Limb (tissue), 2 donors: ENCODE results near the gene SQSTM1.
A peak's percentile ranks its signal among the peaks of the same experiment; 100 is the strongest.
"Not testable (repeated sequence)": the region's sequence is repeated elsewhere in the genome, so short reads cannot be mapped to it uniquely, and the experiment has no call there.

ENCODE experiments used
- DNase-seq, 2 donors: peaks; one replicate each; pipeline ENCODE4 v3.0.0-alpha.2; 2016; ENCODE audit errors: extremely low spot score in 2 of 2

Gene SQSTM1

DNA sequence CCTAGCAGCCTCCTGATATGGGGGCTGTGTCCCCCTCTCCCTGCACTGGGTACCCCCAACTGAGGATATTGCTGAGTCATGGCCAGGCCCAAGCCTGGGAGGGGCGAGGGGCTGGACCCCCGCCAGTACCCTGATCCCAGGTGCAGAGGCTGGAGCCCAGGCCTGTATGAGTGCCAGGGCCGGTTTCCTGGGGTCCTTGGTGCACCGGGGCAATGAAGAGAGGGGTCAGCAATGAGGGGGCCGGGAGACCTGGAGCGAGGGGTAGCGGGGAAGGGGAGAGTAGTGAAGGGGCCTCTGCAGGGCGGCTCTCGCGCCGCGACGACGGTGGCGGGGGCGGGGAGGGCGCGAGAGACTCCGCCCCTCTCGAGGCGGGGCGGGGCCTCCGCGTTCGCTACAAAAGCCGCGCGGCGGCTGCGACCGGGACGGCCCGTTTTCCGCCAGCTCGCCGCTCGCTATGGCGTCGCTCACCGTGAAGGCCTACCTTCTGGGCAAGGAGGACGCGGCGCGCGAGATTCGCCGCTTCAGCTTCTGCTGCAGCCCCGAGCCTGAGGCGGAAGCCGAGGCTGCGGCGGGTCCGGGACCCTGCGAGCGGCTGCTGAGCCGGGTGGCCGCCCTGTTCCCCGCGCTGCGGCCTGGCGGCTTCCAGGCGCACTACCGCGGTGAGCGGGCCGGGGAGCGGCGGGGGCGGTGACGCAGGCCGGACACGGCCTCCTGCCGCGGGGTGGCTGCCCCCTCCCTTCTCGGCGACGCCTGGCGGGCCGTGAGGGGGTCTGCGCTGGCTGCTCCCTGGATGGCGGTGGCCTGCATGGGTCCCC is at the start of gene SQSTM1:
TSS of gene SQSTM1 (plus strand) at position 423 of the 815 bp plus-strand sequence. CDS start at position 455, 32 bp downstream.
- DNase-seq, result peak; percentile 72 to 92

DNA sequence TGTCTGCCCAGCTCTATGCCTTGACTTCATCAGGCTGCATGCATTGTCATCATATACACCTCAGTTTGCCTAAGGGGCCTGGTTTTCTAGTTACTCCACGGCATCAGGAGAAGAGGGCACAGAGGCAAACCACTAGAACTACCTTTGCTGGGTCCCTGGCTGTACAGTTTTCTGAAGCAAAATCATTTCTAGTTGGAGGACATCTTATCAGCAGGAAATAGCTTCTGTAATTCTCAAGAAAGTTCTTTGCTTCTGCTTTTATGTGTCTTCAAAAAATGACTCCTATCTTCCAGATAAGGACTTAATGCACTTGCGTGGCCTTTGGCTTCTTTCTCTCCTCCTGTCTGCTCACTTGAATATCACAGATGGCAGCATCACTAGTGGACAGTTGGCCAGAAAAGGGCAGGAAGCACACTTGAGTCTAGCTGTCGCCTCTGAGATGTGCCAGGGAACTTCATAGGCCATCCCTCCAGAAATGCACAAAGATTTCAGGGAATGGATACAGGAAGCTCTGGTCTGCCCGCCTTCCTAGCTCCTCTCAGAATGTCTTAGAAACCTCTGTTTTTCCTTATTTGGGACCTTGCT is 49.3 kb upstream of the SQSTM1 start:
- no peak for DNase-seq

DNA sequence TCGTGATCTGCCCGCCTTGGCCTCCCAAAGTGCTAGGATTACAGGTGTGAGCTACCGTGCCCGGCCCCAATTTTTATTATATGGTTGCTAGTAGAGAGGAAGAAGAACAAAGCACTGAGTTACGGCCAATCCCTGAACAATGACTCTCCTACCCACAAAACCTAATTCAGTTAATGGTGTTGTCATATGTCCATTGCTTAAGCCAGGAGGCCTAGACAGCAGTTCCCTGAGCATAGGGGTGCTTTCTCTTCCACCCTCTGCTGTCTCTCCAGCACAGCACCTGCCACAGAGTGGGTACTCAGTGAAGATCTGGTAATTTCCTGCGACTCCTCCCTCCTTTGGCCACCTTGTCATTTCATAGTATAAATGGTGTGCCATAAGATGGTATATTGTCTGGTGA is 48.4 kb upstream of the SQSTM1 start:
- DNase-seq, result no peak

DNA sequence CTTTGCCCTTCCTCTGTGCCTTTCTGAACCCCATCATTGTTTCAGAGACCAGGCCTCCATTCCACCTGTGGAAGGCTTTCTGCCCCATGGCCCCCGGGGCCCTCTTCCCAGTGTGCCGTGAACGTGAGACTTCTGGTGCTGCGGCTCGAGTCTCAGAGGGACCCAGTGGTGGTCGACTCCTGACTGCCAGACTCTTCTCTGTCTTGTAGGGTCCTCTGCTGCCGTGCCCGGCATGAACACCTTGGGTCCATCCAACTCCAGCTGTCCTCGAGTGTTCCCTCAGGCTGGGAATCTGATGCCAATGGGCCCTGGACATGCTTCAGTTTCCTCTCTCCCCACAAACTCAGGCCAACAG is 47.0 kb upstream of the SQSTM1 start:
- no peak for DNase-seq

DNA sequence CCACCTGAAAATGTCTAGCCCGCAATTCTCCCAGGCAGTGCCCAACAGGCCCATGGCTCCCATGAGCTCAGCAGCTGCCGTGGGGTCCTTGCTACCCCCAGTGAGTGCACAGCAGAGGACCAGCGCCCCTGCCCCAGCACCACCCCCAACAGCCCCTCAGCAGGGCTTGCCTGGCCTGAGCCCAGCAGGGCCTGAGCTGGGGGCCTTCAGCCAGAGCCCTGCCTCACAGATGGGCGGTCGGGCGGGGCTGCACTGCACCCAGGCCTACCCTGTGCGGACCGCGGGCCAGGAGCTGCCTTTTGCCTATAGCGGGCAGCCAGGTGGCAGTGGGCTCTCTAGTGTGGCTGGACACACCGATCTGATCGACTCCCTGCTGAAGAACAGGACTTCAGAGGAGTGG is 46.3 kb upstream of the SQSTM1 start:
- no peak for DNase-seq

DNA sequence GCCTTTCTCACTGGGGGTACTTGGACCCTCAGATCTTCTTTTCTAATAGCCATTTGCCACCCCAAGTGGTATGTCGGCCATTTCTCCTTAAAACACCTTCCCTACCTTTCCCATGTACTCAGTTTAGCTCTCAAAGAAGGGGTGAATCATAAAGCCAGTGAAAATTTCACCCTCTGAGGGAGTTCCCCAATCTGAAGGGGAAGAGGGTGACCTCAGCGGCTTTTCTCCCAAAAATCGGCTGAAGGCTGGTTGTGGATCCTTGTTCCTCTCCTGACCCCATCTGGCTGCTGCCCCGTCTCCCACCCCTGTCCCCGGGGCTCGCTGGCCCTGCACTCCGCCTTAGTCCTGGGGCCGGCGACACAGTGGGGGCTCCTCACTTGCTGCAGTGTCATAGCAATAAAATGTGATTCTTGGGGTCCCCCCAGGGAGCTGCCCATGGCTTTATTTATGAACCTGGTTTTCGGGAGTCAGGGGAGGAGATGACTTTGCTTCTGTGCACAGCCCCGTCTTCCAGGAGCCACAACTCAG is 44.2 kb upstream of the SQSTM1 start:
- no peak for DNase-seq

DNA sequence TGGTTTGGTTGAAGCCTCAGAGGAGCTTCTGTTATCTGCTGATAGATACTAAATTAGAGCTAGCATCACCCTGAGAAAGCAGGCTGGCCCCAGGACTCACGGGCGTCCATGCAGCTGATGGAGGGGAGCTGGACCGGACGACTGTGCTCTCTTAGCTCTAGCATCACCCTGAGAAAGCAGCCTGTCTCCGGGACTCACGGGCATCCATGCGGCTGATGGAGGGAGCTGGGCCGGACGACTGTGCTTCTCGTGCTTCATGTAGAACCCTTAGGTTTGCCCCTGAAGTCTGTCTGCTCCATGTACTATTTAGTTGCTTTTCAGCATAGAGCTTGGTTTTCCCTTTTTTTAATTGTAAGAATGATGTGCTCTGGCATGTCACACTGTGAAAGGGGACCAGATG is 43.2 kb upstream of the SQSTM1 start:
- DNase-seq, result no peak

DNA sequence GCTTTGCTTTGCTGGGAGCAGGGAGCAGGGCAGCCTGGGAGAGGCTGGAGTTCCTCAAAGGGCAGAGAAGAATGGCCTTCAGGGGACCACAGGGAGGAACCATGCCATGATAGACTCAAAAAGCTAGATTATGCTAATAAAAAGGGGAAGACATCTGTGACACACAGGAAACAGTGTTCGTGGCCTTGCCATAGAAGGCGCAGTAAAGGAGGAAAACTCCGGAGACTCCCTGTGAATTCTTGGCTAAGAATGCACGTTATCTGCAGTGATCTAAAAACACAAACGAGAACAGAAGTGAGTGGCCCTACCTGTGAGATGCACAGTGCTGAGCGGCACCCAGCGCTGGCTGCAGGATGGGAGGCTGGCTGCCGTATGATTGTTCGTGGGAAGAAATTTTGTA is 42.8 kb upstream of the SQSTM1 start:
- no peak for DNase-seq

DNA sequence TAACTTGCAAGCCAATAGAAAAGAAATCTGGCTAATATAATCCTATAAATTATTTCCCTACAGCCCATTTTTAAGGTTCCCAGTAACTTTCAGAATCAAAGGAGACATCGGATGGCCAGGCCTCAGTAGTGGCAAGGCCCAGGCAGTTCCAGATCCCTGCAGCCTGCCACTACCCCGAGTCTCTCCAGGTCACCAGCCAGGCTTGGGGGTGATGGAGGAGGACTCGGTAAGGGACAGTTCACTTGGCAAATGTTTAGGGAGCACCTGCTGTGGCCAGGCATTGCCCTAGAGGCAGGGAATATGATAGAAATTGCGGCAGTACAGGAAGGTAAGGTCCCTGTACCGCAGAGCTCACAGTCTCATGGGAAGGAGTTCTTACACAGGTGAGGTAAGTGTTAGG is 42.1 kb upstream of the SQSTM1 start:
- DNase-seq, result no peak

DNA sequence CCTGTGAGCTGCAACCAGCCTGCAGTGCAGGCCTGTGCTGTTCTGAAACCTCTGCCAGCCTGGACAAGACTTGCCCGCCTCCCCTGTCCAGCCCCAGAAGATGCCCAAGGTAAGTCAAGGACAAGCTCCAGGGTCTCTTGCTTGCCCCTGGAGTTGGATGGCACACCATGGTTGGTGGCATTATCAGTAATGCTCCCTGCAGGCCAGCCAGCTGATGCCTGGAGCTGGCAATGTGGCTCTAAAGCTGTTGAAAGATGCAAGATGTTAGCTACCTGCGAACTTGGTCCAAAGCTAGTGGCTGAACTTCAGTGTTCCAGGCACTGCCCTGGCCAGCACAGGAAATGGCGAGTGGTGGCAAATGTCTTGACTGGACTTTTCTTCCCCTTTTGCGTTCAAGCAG is 40.9 kb upstream of the SQSTM1 start:
- DNase-seq, result no peak

DNA sequence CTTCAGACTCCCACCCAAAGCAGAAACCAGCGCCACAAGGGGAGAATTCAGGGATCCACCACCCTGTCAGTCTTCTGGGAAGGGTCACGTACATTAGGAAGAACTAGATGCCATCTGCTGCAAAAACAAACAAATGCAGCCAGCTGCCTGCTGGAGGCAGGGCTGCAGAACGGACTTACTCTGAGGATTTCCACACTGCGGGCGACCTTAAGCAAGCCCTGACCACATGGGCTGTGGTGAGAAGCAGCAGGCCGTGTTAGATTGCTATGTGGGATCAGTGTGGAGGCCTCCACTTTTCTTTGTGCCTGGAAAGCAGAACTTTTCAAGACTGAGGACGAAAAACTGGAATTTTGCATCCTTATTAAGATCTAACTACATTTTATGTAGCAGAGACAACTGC is 40.3 kb upstream of the SQSTM1 start:
- DNase-seq, result no peak

DNA sequence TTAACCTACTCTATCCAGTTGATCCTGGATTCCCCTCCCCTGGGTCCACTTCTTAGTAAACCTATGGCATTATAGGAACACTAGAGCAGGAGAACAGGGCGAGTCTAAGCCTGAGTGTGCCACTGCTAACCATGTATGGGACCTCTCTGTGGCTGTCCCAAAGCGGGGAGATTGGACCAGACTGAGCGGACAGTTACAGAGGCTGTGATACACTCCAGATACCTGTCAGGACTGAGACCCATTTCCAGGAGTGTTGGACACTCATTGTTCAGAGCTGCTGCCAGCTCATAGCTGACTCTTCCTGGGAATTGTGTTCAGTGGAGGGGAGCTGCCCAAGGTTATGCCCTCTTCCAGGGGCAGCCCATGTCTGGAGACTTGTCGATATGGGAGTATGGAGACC is 38.9 kb upstream of the SQSTM1 start:
- no peak for DNase-seq

DNA sequence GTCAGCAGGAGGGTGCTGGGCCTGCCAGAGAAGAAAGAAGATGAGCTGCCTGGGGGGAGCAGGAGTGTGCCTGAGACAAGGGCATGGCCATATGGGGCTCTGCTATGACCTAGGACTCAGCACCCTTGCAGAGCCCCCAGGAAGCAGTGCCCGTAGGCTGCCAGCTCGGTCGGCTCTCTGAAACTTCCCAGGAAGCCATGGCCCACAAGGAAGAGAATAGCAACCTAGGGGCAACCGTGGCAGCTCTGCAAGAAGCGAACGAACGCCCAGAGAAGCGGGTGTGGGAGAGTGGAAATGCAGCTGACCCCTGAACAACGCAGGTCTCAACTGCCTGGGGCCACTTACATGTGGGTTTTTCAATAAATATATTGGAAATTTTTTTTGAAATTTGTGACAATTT is 37.6 kb upstream of the SQSTM1 start:
- DNase-seq, result no peak

DNA sequence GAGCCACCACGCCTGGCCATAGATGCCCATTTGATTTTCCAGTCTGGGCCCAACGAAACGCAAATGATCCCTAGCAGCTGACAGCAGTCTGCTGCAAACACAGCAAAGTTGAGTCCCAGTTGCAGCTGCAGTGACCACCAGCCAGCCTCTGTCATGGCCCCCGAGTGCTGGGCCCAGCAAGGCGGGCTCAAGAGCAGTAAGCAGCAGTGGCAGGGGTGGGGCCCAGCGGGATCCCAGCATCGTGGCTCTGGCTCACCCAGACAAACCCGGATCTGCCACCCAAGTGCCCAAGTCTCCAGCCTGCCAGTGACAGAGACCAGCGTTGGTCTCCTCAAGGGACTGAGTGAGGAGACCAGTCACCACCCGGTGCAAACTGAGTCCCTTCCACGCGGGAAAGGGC is 33.8 kb upstream of the SQSTM1 start:
- no peak for DNase-seq

DNA sequence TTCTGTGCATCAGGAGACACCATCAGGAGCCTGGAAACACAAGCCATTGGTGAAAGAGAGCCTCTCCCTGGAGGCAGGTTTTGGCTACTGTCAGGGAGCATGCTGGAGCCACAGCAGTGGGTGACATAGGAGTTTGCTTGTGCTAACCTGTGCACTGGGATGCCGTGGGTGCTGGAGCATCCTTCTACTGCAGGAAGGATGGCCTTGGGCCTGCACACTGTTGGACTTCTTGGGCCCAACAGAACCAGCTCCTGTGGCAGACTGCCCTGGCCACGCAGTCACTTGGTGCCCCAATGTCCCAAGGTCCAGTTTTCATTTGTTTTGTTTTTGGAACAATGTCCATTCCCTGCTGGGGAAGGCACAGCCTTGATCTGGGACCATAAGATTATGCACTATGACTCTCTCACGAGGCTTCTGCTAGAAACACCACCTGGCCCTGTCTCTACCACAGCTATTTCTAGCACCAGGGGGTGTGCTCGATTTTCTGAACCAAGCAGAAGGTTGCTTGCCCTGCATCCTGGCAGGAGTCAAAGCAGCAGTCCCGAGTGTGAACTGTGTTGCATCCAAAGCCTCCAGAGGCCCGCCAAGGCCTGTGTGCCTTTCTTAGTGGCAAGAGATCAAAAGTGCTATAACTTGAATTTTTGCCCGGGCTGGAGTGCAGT is 32.4 kb upstream of the SQSTM1 start:
- DNase-seq, result no peak

DNA sequence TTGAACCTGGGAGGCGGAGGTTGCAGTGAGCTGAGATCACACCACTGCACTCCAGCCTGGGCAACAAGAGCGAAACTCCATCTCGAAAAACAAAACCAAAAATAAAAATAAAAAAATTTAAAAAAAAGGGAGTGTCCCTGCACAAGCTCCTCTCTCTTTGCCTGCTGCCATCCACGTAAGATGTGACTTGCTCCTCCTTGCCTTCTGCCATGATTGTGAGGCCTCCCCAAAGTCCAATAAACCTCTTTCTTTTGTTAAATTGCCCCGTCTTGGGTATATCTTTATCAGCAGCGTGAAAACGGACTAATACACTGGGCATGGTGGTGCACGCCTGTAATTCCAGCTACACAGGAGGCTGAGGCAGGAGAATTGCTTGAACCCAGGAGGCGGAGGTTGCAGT is 31.4 kb upstream of the SQSTM1 start:
- not testable (repeated sequence) for DNase-seq

DNA sequence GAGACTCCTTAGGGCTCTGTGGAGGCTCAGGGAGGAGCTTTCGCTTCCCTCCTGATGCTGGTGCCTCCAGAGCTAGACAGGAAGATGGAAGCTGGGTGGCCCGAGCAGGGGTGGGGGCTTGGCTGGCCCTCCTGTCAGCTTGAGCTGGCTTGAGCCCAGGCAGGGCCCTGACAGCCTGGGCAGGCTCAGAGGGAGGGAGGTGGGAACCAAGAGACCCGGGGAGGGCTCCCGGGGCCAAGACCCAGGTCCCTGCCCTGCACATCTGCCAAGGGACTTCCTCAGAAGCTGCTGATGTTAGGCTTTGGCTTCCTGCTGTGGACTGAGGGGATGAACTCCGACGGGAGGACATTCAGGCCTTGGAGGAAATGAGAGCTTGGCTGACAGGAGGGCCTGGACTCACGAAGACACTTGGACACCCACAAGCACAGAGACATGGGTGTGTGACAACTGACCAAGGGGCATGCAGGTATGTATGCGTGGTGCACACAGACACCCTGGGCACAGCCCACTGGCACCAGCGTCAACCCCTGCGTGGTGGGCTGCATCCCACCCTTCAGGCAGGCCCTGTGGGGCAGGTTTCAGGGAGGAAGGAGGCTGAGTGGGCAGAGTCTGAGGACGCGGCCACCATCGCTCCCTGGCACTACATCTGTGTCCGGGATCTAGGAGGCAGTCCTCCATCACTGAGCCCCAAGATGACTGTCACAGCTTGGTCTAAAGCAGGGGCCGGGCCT is 28.7 kb upstream of the SQSTM1 start:
- peak in 1 of 2 donors; percentile 29 for DNase-seq

DNA sequence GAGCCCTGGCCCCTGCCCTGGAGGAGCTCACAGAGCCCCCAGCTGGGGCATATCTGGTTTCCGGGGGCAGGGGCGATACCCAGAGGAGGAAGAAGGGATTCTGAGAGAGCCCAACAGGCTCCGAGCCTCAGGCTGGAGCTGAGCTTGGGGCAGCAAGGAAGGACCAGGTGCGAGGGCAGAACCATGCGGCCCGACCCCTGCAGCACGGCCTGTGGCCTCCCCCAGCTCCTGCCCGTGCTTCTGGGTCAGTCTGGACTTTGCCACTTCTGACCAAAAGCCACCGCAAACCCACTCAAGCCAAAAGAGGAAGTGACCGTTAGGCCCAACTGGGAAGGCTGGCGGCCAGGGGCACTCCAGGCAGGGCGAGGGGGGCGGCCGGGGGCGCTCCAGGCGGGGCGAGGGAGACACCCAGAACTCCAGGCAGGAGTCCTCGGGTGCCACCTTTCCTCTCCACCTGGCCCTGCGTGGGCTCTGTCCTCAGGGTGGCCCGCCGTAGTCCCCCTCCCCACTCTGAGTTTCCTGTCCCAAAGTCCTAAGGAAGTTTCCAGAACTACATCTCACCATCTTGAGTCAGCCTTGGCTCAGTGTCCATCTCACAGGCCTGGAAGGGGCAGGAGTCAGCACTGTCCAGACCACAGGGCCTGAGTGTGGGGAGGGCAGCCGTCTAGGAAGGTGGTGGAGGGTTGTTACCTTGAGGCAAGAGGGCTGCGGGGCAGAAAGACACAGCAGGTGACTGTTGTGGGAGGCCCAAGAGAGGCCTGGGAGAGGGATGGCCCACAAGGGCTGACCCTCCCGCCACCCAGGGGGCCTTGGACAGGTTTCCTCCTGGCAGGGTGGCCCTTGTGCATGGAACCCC is 27.9 kb upstream of the SQSTM1 start:
- peak in 1 of 2 donors; percentile 31 for DNase-seq

DNA sequence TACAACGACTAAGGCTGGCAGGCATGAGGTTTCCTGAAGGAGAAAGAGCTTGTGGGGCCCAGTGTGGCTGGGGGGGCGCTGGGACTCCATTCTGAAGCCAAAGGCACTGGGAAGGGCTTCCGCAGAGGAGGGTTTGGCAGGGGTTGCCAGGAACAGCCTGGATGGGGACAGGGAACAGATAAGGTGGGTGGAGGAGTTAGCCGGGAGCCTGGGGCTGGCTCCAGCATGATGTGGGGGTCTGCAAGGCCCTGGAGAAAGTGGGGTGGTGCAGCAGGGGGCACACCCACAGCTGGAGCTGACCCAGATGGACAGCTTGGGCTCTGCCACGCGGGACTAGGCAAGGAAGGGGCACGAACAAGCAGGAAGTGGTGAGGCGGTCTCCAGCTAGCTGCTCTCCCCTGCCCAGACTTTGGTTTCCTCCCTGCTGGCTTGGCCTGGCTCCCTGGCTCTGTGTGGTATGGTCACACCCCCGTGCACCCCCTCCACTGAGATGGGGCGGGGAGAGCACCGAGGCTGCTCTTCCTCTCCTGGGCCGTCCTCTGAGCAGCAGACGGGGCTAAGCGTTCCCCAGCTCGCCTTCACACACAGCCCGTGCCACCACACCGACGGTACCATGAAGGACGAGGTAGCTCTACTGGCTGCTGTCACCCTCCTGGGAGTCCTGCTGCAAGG is 27.1 kb upstream of the SQSTM1 start, which contains the start of gene LTC4S:
TSS of gene LTC4S (plus strand) at position 519 of the 672 bp plus-strand sequence. CDS start at position 614, 95 bp downstream.
- DNase-seq, result peak; percentile 34 to 59

DNA sequence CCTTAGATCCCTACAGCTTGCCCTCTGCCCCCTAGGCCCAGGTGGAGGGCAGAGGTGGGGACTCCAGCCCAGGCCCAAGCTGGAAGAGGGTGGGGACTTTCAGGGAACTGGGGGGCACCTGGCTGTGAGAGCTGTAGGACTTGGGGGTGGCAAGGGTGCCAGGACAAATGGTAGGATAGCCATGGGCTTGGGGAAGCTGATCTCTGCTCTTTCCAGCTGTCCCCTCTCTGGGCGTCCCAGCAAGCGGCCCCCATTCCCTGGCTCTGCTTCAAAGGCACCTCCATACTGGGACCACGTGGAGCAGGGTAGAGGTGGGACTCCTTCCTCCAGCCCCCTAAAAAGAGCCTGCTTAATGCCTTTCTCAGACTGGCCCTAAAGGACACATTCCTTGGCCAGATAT is 26.5 kb upstream of the SQSTM1 start:
- peak in 1 of 2 donors; percentile 34 for DNase-seq
